Measurements from ENCODE around the gene BTBD19. TPM values are rescaled to one million over a fixed set of nuclear protein-coding genes. Genes with fewer than 3 reads are reported as not detected.

BTBD19 gene
- total and polyA plus RNA-seq, 2 of the 8 experiments (the other 6 are each of a cell fraction or from before 2014, with no cell fraction given) = 1.1 TPM

DNA sequence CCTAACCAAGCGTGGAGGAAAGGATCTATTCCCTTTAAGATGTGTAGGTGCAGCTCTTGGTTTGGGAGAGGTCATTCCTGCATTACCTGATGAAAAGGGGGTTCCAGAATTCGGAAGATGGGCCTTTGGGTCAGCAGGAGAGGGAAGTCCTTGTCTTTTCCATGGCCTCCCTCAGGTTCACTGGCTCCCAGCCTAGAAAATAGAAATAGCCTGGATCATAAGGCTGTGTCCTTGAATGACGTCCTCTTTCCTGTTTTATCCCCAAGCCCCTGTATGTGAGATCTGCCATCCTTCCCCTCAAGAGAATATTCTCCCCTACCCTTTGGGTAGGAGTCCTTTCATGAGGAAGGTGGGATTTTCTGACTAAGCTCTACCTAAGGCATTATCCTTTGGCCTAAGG lies 47.4 kb upstream of the BTBD19 start:
- Histone ChIP-seq H2AFZ (ENCODE audit: low read length) (no peak overlapping the region), H3K9ac (replicated peaks in 1 of 4; ENCODE audit: extremely low read depth in 1 of 4, low read depth in 3 of 4, low read length in 3 of 4) (no peak overlapping the region), H2BK5ac (ENCODE audit: low read depth, low read length) (no peak overlapping the region), H2BK120ac (replicated peaks; ENCODE audit: low read depth, low read length) (no peak overlapping the region), H3K4ac (replicated peaks; ENCODE audit: insufficient read length, low read depth, low read length) (no peak overlapping the region), H3K79me1 (ENCODE audit: low read depth, low read length) (0 out of 2 replicates have a peak, but pooled peaks cover 2% of the 10 kb centered on the region), H2BK20ac (ENCODE audit: low read length) (no peak overlapping the region), H3K14ac (ENCODE audit: insufficient read length) (no peak overlapping the region), H3K9me3 (ENCODE audit: insufficient read depth in 2 of 2, low read depth in 1 of 2, low read length in 1 of 2) (no peaks in the 10 kb centered on the region), H3K27ac (ENCODE audit: low read depth, low read length) (no peak overlapping the region), H4K5ac (ENCODE audit: insufficient read length, low read depth, low read length) (no peak overlapping the region), H3K27me3 (replicated peaks in 1 of 4; ENCODE audit: control insufficient read depth in 3 of 4, extremely low read depth in 1 of 4, insufficient read depth in 3 of 4, low read length in 3 of 4) (no peaks in the 10 kb centered on the region), H3K4me2 (ENCODE audit: insufficient read depth in 1 of 2, low read depth in 2 of 2, low read length in 2 of 2) (no peak overlapping the region), H3K4me1 (replicated peaks in 1 of 4; ENCODE audit: control insufficient read depth in 3 of 4, insufficient read depth in 4 of 4, low read length in 3 of 4) (no peaks in the 10 kb centered on the region), H2AK5ac (ENCODE audit: low read depth, low read length) (no peak overlapping the region), H3K4me3 (ENCODE audit: extremely low read depth in 1 of 4, insufficient read depth in 2 of 4, low read depth in 3 of 4, low read length in 4 of 4) (no peak overlapping the region), H3K79me2 (ENCODE audit: control insufficient read depth in 1 of 2, insufficient read depth in 2 of 2, low read length in 2 of 2) (no peaks in the 10 kb centered on the region), H3K56ac (replicated peaks; ENCODE audit: insufficient read length, low read depth, low read length) (no peak overlapping the region), H4K8ac (ENCODE audit: extremely low read depth, insufficient read depth, low read length) (no peak overlapping the region), H4K91ac (replicated peaks; ENCODE audit: insufficient read length, low read length) (no peak overlapping the region), H2BK12ac (ENCODE audit: low read depth, low read length) (no peak overlapping the region), H3K23ac (ENCODE audit: insufficient read length) (no peak overlapping the region), H3K36me3 (ENCODE audit: control insufficient read depth in 2 of 4, insufficient read depth in 4 of 4, low read length in 3 of 4) (peaks cover 45 to 85% (median 74%) of the 10 kb centered on the region in 4 experiments), H4K20me1 (replicated peaks in 1 of 2; ENCODE audit: control insufficient read depth in 1 of 2, insufficient read depth in 2 of 2, low read length in 2 of 2) (peaks cover 0 to 4% of the 10 kb centered on the region in 2 experiments), H2BK15ac (ENCODE audit: low read length) (no peak overlapping the region), H3K23me2 (ENCODE audit: low read depth, low read length) (no peaks in the 10 kb centered on the region), H3K18ac (ENCODE audit: extremely low read depth, low read length) (no peak overlapping the region)
- ChIA-PET POLR2A (ENCODE audit: partially characterized antibody) (interaction anchor here (1.4 to 11.3 kb wide), 8 partner anchors 9 to 58 kb away, joined by 3 to 151 read pairs (median 25); partner anchors contain the start of genes KIF2C and RPS8), CTCF (ENCODE audit: partially characterized antibody) (interaction anchor here (1.0 to 1.6 kb wide), 5 partner anchors 10 to 30 kb away, joined by 3 to 5 read pairs (median 4); partner anchors contain the start of gene RNU5D-1)
- no peak for TF ChIP-seq KDM1A (IDR thresholded peaks at IDR 0.05; ENCODE audit: borderline replicate concordance, low read length)
- TF ChIP-seq CTCF (IDR thresholded peaks at IDR 0.05; ENCODE audit: control extremely low read depth in 1 of 3, insufficient read depth in 1 of 3, low read depth in 1 of 3, low read length in 3 of 3) = no peak
- no peak for TF ChIP-seq EP300 (IDR thresholded peaks at IDR 0.05; ENCODE audit: borderline replicate concordance in 1 of 2, low read depth in 2 of 2, low read length in 2 of 2)
- no peak for TF ChIP-seq SRF (IDR thresholded peaks at IDR 0.05; ENCODE audit: low read depth, low read length)
- no peak for TF ChIP-seq CREB1 (IDR thresholded peaks at IDR 0.05)
- TF ChIP-seq SP4 (IDR thresholded peaks at IDR 0.05; ENCODE audit: low read length) = no peak
- no peak for TF ChIP-seq BACH1 (IDR thresholded peaks at IDR 0.05; ENCODE audit: low read length)
- no peak for TF ChIP-seq RNF2 (IDR thresholded peaks at IDR 0.05; ENCODE audit: borderline replicate concordance, low read depth, low read length, missing control alignments, poor library complexity, severe bottlenecking)
- no peak for TF ChIP-seq TAF7 (optimal IDR thresholded peaks at IDR 0.05; ENCODE audit: borderline replicate concordance, low read depth, low read length)
- TF ChIP-seq POLR2AphosphoS5 (IDR thresholded peaks at IDR 0.05; ENCODE audit: low read depth, low read length) = no peak
- TF ChIP-seq HDAC6 (IDR thresholded peaks at IDR 0.05; ENCODE audit: low read depth, low read length) = no peak
- TF ChIP-seq CHD1 (IDR thresholded peaks at IDR 0.05; ENCODE audit: low read depth, low read length) = no peak
- WGBS, 2 experiments (ENCODE audit: extremely low coverage in 1 of 2, insufficient coverage in 1 of 2, insufficient read length in 1 of 2, insufficient replicate concordance in 2 of 2, low coverage in 1 of 2, low lambda C conversion rate in 2 of 2, missing lambda C conversion rate in 1 of 2) = 89% methylated on average over 3 of the region's 3 CpGs; no CpG with 5 or more reads in 1 of the 2 experiments
- no peak for FAIRE-seq
- no peak for DNase-seq (ENCODE audit: low read depth in 1 of 2, low spot score in 2 of 2)

All from H1 (cell line).